ENCODE results near the gene ERP27.

GRCh38 chr12:14938301-14938700 lies at the start of gene ERP27:
- TF ChIP-seq POLR2AphosphoS5 (IDR thresholded peaks at IDR 0.05; ENCODE audit: low read depth, low read length) (no peak), CTCF (IDR thresholded peaks at IDR 0.05; ENCODE audit: control extremely low read depth in 1 of 3, insufficient read depth in 1 of 3, low read depth in 1 of 3, low read length in 3 of 3) (no peak), EZH2 (IDR thresholded peaks at IDR 0.05; ENCODE audit: low read depth, low read length, severe bottlenecking) (no peak), BACH1 (IDR thresholded peaks at IDR 0.05; ENCODE audit: low read length) (no peak), MAX (IDR thresholded peaks at IDR 0.05) (no peak), RAD21 (IDR thresholded peaks at IDR 0.05 in 1 of 2, conservative IDR thresholded peaks at IDR 0.05 in 1 of 2; ENCODE audit: low read depth in 2 of 2, low read length in 2 of 2) (no peak), CHD7 (IDR thresholded peaks at IDR 0.05; ENCODE audit: insufficient replicate concordance, low read length) (no peak), MAFK (IDR thresholded peaks at IDR 0.05; ENCODE audit: low read depth, low read length) (no peak)

Data from H1 (cell line).